ENCODE data around the gene RMND5B. TPM values are rescaled to one million over a fixed set of nuclear protein-coding genes. Genes with fewer than 3 reads are reported as not detected.
"Not testable (repeated sequence)": the region's sequence is repeated elsewhere in the genome, so short reads cannot be mapped to it uniquely, and the experiment has no call there.

RMND5B gene
- total RNA-seq: 10 to 100 TPM; 25.7 to 49.8 TPM

DNA sequence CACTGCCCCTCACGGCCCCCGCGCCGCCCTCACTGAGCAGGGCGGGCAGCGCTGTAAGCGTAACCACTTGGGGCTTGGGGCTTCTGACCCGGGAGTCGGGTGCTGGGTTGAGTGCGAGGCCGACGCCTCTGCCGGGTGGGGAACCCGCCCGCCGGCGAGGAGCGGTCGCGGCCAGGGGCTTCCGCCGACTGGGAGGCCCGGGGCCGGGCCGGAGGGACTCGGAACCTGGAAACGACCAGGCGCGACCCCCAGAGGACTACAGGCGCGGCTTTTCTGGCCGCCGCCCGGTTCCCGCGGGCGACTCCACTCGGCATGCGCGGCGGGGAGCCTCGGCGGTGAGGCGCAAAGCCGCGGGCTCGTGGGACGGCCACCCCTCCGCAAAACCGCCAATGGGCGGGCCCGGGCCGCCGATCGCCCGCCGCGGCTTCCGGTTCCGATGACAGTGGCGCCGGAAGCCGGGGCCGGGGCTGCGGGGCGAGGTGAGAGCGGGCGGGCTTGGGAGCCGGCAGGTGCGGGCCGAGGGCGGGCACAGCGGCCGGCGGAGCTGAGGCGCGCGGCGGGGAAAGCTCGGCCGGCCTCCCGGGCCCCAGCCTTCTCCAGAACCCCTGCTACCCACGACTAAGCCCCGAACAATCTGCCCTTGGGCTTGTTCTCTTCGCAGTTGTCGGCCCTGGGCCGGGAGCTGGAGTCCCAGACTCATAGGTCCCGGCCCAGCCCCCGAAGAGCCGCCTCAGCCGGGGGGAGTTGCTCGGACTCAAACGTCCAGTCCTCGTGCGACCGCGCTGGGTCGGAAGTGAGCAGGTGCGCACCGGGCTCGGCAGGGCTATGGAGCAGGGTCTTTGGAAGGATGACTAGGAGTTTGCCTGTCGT, at the start of gene RMND5B:
RMND5B (plus strand) TSS at position 439 of the 870 bp plus-strand sequence. CDS start 7,106 bp downstream, outside the sequence.
- TF ChIP-seq, protein P1, sequence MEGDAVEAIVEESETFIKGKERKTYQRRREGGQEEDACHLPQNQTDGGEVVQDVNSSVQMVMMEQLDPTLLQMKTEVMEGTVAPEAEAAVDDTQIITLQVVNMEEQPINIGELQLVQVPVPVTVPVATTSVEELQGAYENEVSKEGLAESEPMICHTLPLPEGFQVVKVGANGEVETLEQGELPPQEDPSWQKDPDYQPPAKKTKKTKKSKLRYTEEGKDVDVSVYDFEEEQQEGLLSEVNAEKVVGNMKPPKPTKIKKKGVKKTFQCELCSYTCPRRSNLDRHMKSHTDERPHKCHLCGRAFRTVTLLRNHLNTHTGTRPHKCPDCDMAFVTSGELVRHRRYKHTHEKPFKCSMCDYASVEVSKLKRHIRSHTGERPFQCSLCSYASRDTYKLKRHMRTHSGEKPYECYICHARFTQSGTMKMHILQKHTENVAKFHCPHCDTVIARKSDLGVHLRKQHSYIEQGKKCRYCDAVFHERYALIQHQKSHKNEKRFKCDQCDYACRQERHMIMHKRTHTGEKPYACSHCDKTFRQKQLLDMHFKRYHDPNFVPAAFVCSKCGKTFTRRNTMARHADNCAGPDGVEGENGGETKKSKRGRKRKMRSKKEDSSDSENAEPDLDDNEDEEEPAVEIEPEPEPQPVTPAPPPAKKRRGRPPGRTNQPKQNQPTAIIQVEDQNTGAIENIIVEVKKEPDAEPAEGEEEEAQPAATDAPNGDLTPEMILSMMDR (IDR thresholded peaks at IDR 0.05): no peak
- peak; percentile 70 to 78 (median 74) for TF ChIP-seq POLR2A (IDR thresholded peaks at IDR 0.05)
- intact Hi-C loops (cut with DNase I): no loop called here
- peak; percentile 84 to 89 (median 86) for DNase-seq
- Histone ChIP-seq H3K27ac (peak within 1 kb of the TSS; percentile 69 to 93 (median 89)), H3K36me3 (replicated peaks in 1 of 2; ENCODE audit: insufficient read depth in 1 of 2, low read depth in 2 of 2) (no peaks in the 10 kb centered on the region), H3K4me3 (peak within 1 kb of the TSS; percentile 75 to 85), H3K27me3 (no peaks in the 10 kb centered on the region), H3K4me1 (peaks cover 16% of the 10 kb centered on the region), H3K9me3 (no peaks in the 10 kb centered on the region)
- WGBS, 2 donors: 0% methylated on average over 16 to 72 of the region's 102 CpGs
- peak; percentile 97 for ATAC-seq

DNA sequence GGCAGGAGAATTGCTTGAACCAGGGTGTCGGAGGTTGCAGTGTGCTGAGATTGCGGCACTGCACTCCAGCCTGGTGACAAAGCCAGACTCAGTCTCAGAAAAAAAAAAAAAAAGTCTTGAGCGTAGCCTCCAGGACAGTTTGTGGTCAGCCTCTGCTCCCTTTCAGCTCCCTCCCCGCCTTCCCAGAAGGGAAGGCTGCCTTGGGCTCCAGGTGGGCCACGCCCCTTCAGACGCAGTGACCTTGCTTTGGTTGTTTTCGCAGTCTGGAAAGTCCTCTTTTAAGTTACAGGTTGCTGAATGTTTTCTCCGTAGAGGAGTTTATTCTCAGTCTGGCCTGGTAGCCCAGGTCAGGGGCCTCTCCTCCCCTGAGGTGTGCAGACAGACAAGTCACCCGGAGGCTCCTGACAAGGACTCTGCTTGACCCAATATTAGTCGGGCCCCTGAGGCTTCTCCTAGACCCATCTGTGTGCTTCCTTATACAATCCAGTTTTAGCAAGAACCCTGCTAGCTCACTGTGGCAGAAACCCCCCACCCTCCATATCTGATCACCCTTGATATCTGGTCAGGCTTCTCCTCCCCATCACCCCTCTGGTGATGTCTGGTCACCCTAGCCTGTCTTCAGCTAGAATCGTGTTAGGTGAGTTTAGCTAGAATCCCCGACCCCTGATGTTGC, 49.1 kb upstream of the RMND5B start:
- intact Hi-C loops (cut with DNase I): no loop called here
- 44 to 54% methylated on average over 11 to 12 of the region's 12 CpGs for WGBS, 2 donors
- no peak for TF ChIP-seq POLR2A (IDR thresholded peaks at IDR 0.05)

DNA sequence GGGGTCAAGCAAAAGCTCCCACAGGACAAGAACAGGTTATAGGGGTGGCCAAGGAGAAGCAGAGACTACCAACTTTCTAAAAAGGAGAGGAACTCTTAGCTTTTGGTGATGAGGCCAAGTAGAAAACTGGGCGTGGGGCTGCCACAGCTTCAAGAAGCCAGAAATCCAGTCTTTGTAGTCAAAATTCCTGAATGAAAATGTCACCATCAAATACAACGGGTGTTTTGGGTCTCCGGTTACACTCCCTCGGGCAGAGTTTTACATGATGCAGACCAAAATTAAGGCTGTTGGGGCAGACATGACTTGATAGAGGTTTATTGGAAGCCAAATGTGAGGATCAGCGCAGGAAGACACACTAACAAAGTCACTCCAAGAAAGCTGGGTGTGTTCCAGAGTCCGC, 46.9 kb upstream of the RMND5B start:
- 70 to 76% methylated on average over 6 of the region's 6 CpGs for WGBS, 2 donors

More for the DNA sequence above, 49.1 kb upstream of the RMND5B start:
- no peaks in the 10 kb centered on the region for H3K27me3 ChIP-seq
- no peak overlapping the region for H3K27ac ChIP-seq
- ATAC-seq: no peak
- H3K9me3 ChIP-seq: no peaks in the 10 kb centered on the region
- no peaks in the 10 kb centered on the region for H3K4me1 ChIP-seq
- DNase-seq: peak in 1 of 4 donors; percentile 10
- no peaks in the 10 kb centered on the region for H3K36me3 ChIP-seq (replicated peaks in 1 of 2; ENCODE audit: insufficient read depth in 1 of 2, low read depth in 2 of 2)
- no peak overlapping the region for H3K4me3 ChIP-seq

DNA sequence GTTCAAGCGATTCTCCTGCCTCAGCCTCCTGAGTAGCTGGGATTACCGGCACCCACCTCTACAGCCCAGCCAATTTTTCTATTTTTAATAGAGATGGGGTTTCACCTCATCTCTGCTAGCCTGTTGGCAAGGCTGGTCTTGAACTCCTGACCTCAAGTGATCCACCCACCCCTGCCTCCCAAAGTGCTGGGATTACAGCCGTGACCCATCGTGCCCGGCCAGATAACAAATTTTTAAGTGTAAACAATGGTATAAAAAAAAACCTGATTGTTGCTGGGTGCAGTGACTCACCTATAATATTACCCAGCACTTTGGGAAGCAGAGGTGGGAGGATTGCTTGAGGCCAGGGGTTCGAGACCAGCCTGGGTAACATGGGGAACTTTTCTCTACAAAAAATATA, 45.5 kb upstream of the RMND5B start:
- no peak overlapping the region for H3K27ac ChIP-seq
- no peak for TF ChIP-seq POLR2A (IDR thresholded peaks at IDR 0.05)
- TF ChIP-seq, protein P1 (IDR thresholded peaks at IDR 0.05): no peak
- DNase-seq (no peak), ATAC-seq (no peak)
- H3K4me3 ChIP-seq: no peak overlapping the region
- no peaks in the 10 kb centered on the region for H3K9me3 ChIP-seq
- no peaks in the 10 kb centered on the region for H3K4me1 ChIP-seq
- 42 to 54% methylated on average over 6 of the region's 6 CpGs for WGBS, 2 donors
- intact Hi-C loops (cut with DNase I): no loop called here
- H3K36me3 ChIP-seq (replicated peaks in 1 of 2; ENCODE audit: insufficient read depth in 1 of 2, low read depth in 2 of 2): no peaks in the 10 kb centered on the region
- no peaks in the 10 kb centered on the region for H3K27me3 ChIP-seq

More for the DNA sequence above, 46.9 kb upstream of the RMND5B start:
- Histone ChIP-seq H3K27me3 (no peaks in the 10 kb centered on the region), H3K4me3 (no peak overlapping the region), H3K4me1 (no peaks in the 10 kb centered on the region), H3K27ac (no peak overlapping the region), H3K36me3 (replicated peaks in 1 of 2; ENCODE audit: insufficient read depth in 1 of 2, low read depth in 2 of 2) (no peaks in the 10 kb centered on the region), H3K9me3 (no peaks in the 10 kb centered on the region)
- intact Hi-C loops (cut with DNase I): no loop called here
- no peak for ATAC-seq
- TF ChIP-seq POLR2A (IDR thresholded peaks at IDR 0.05): no peak
- TF ChIP-seq, protein P1 (IDR thresholded peaks at IDR 0.05): no peak
- DNase-seq: no peak

DNA sequence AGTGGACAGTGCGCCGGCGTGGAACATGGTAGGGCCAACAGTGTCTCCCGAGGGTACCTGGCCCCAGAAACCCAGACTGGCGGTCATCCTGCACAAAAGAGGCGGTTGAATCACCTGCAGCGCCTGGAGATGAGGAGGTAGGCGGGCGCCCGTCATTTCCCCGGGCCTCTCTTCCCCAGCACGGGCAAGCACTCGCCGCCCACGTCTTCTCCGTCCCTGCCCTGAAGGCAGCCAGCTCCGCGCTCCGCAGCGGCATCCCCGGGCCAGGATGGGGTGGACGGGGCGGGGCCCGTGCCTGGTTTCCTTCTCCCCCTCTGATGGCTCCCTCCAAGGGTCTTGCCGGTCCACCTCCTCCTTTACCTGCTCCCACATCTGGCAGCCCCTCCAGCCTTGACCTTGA, 44.5 kb upstream of the RMND5B start:
- 46 to 50% methylated on average over 9 to 25 of the region's 25 CpGs for WGBS, 2 donors
- DNase-seq (no peak), ATAC-seq (no peak)
- intact Hi-C loops (cut with DNase I): no loop called here
- TF ChIP-seq, protein P1 (IDR thresholded peaks at IDR 0.05): no peak
- no peak for TF ChIP-seq POLR2A (IDR thresholded peaks at IDR 0.05)
- H3K9me3 ChIP-seq: no peaks in the 10 kb centered on the region
- H3K4me3 ChIP-seq: no peak overlapping the region
- no peaks in the 10 kb centered on the region for H3K4me1 ChIP-seq
- H3K27ac ChIP-seq: no peak overlapping the region
- H3K36me3 ChIP-seq (replicated peaks in 1 of 2; ENCODE audit: insufficient read depth in 1 of 2, low read depth in 2 of 2): no peaks in the 10 kb centered on the region
- H3K27me3 ChIP-seq: no peaks in the 10 kb centered on the region

DNA sequence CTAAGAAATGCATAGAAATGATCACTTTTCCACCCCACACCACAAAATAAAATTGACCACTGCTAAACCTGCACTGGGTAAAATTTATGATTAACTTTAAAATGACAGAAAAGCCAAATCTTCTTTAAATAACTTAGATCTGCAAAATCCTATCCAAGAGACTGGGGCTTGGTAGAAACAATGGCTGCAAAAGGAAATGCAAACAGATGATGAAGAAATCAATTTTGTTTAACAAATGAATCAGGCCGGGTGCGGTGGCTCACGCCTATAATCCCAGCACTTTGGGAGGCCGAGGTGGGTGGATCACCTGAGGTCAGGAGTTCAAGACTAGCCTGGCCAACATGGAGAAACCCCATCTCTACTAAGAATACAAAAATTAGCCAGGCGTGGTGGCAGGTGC, 43.6 kb upstream of the RMND5B start:
- H3K4me3 ChIP-seq; H3K4me1 ChIP-seq; ATAC-seq; H3K27me3 ChIP-seq; H3K9me3 ChIP-seq; DNase-seq; intact Hi-C loops (cut with DNase I); H3K36me3 ChIP-seq (replicated peaks in 1 of 2; ENCODE audit: insufficient read depth in 1 of 2, low read depth in 2 of 2); H3K27ac ChIP-seq: not testable (repeated sequence)
- 47 to 51% methylated on average over 5 of the region's 5 CpGs for WGBS, 2 donors

Data from body of pancreas (tissue), 4 donors.